Muscle layer of duodenum (tissue), 2 donors: ENCODE results near the gene ERAP2.

ENCODE experiments used
- H3K27ac ChIP-seq: one replicate; pipeline ENCODE4 v1.7.0; 2013; ENCODE audit warnings: mild to moderate bottlenecking, low read length
- H3K27me3 ChIP-seq: one replicate; pipeline ENCODE4 v1.7.0; 2013; ENCODE audit warnings: low read depth, mild to moderate bottlenecking, control low read depth, low read length
- H3K36me3 ChIP-seq, 2 donors: one replicate each; pipeline ENCODE4 v1.7.0; 2013; ENCODE audit warnings: low read length in 2 of 2, control low read depth in 1 of 2, mild to moderate bottlenecking in 1 of 2; ENCODE audit not compliant: insufficient read depth in 2 of 2, control insufficient read depth in 1 of 2
- H3K4me1 ChIP-seq, 2 donors: one replicate each; pipeline ENCODE4 v1.7.0; 2013; ENCODE audit warnings: low read length in 2 of 2, mild to moderate bottlenecking in 2 of 2, control low read depth in 1 of 2, moderate library complexity in 1 of 2; ENCODE audit not compliant: insufficient read depth in 2 of 2, control insufficient read depth in 1 of 2
- H3K4me3 ChIP-seq, 2 donors: one replicate each; pipeline ENCODE4 v1.7.0; 2013; ENCODE audit warnings: low read length in 2 of 2, low read depth in 1 of 2, mild to moderate bottlenecking in 1 of 2
- H3K9me3 ChIP-seq, 2 donors: one replicate each; pipeline ENCODE4 v1.7.0; 2013; ENCODE audit warnings: low read length in 2 of 2, control low read depth in 1 of 2, mild to moderate bottlenecking in 1 of 2; ENCODE audit not compliant: control insufficient read depth in 1 of 2
- donor health status: healthy.

ERAP2 gene

GRCh38 chr5:96934708-96935558, 58.6 kb downstream of the ERAP2 start:
- H3K27ac ChIP-seq = peak overlapping the region; percentile 96
- peak overlapping the region; percentile 93 for H3K4me3 ChIP-seq
- H3K27me3 ChIP-seq = no peaks in the 10 kb centered on the region
- H3K9me3 ChIP-seq = no peaks in the 10 kb centered on the region
- peaks cover 17 to 40% of the 10 kb centered on the region in 2 donors for H3K4me1 ChIP-seq
- peaks cover 0 to 10% of the 10 kb centered on the region in 2 donors for H3K36me3 ChIP-seq

GRCh38 chr5:96935559-96936430, 59.5 kb downstream of the ERAP2 start, which contains the start of gene LNPEP:
Gene LNPEP, plus strand, starts transcription at chr5:96936080. Its CDS starts 76 bp downstream, at chr5:96936156.
- Histone ChIP-seq H3K4me1 (peaks cover 17 to 40% of the 10 kb centered on the region in 2 donors), H3K36me3 (peaks cover 0 to 10% of the 10 kb centered on the region in 2 donors)

GRCh38 chr5:96936431-96937320, 60.4 kb downstream of the ERAP2 start:
- Histone ChIP-seq H3K4me3 (peak overlapping the region; percentile 93), H3K4me1 (peaks cover 17 to 40% of the 10 kb centered on the region in 2 donors), H3K27ac (peak overlapping the region; percentile 96), H3K27me3 (no peaks in the 10 kb centered on the region), H3K9me3 (no peaks in the 10 kb centered on the region), H3K36me3 (peaks cover 0 to 10% of the 10 kb centered on the region in 2 donors)

More at GRCh38 chr5:96935559-96936430, 59.5 kb downstream of the ERAP2 start, which contains the start of gene LNPEP:
- no peaks in the 10 kb centered on the region for H3K27me3 ChIP-seq
- peak within 1 kb of the TSS; percentile 93 for H3K4me3 ChIP-seq
- H3K9me3 ChIP-seq = no peaks in the 10 kb centered on the region
- H3K27ac ChIP-seq = peak within 1 kb of the TSS; percentile 96

- no peak overlapping the region for H3K4me3 ChIP-seq
- H3K4me1 ChIP-seq = peaks cover 12 to 19% of the 10 kb centered on the region in 2 donors
- peaks cover 0 to 3% of the 10 kb centered on the region in 2 donors for H3K36me3 ChIP-seq
- no peaks in the 10 kb centered on the region for H3K27me3 ChIP-seq
- H3K9me3 ChIP-seq = no peaks in the 10 kb centered on the region
- H3K27ac ChIP-seq = no peak overlapping the region
Measured at GRCh38 chr5:96940586-96940985, 64.3 kb downstream of the ERAP2 start.

GRCh38 chr5:96941140-96941539, 64.8 kb downstream of the ERAP2 start:
- Histone ChIP-seq H3K27ac (no peak overlapping the region), H3K27me3 (no peaks in the 10 kb centered on the region), H3K36me3 (peaks cover 0 to under 1% of the 10 kb centered on the region in 2 donors), H3K4me3 (no peak overlapping the region), H3K9me3 (no peaks in the 10 kb centered on the region), H3K4me1 (peaks cover 12 to 19% of the 10 kb centered on the region in 2 donors)

GRCh38 chr5:96942078-96942477, 65.8 kb downstream of the ERAP2 start:
- no peaks in the 10 kb centered on the region for H3K27me3 ChIP-seq
- no peaks in the 10 kb centered on the region for H3K36me3 ChIP-seq
- H3K27ac ChIP-seq = no peak overlapping the region
- no peak overlapping the region for H3K4me3 ChIP-seq
- peaks cover 12 to 19% of the 10 kb centered on the region in 2 donors for H3K4me1 ChIP-seq
- no peaks in the 10 kb centered on the region for H3K9me3 ChIP-seq

GRCh38 chr5:96942911-96943310, 66.6 kb downstream of the ERAP2 start:
- Histone ChIP-seq H3K4me3 (no peak overlapping the region), H3K9me3 (no peaks in the 10 kb centered on the region), H3K36me3 (no peaks in the 10 kb centered on the region), H3K27ac (no peak overlapping the region), H3K4me1 (peaks cover 5 to 13% of the 10 kb centered on the region in 2 donors), H3K27me3 (no peaks in the 10 kb centered on the region)

GRCh38 chr5:96943799-96944198, 67.5 kb downstream of the ERAP2 start:
- Histone ChIP-seq H3K36me3 (no peaks in the 10 kb centered on the region), H3K4me1 (peaks cover 0 to 4% of the 10 kb centered on the region in 2 donors), H3K4me3 (no peak overlapping the region), H3K9me3 (no peaks in the 10 kb centered on the region), H3K27me3 (no peaks in the 10 kb centered on the region), H3K27ac (no peak overlapping the region)

- Histone ChIP-seq H3K27ac (no peak overlapping the region), H3K9me3 (no peaks in the 10 kb centered on the region), H3K4me1 (no peaks in the 10 kb centered on the region), H3K4me3 (no peak overlapping the region), H3K36me3 (no peaks in the 10 kb centered on the region), H3K27me3 (no peaks in the 10 kb centered on the region)
Measured at GRCh38 chr5:96945144-96945897, 69.0 kb downstream of the ERAP2 start.

GRCh38 chr5:96946381-96946780, 70.1 kb downstream of the ERAP2 start:
- H3K27ac ChIP-seq = no peak overlapping the region
- no peaks in the 10 kb centered on the region for H3K9me3 ChIP-seq
- H3K36me3 ChIP-seq = no peaks in the 10 kb centered on the region
- H3K4me1 ChIP-seq = no peaks in the 10 kb centered on the region
- no peak overlapping the region for H3K4me3 ChIP-seq
- no peaks in the 10 kb centered on the region for H3K27me3 ChIP-seq
